HFFc6 (cell line): ENCODE measurements around the gene CLEC10A. TPM values are rescaled to one million over a fixed set of nuclear protein-coding genes. Genes with fewer than 3 reads are reported as not detected.
A peak's percentile ranks its signal among the peaks of the same experiment; 100 is the strongest.
"Not testable (repeated sequence)": the region's sequence is repeated elsewhere in the genome, so short reads cannot be mapped to it uniquely, and the experiment has no call there.

Source experiments
- DNase-seq: peaks from one replicate; pipeline ENCODE4 v3.0.0-alpha.2; 2018
- H3K27ac Mint-ChIP-seq: 2 replicates; pipeline ENCODE4 v1.8.0; 2020; ENCODE audit warnings: mild to moderate bottlenecking, mixed read lengths
- H3K27me3 Mint-ChIP-seq: 2 replicates; pipeline ENCODE4 v1.8.0; 2021; ENCODE audit warnings: mild to moderate bottlenecking, moderate library complexity, mixed read lengths; ENCODE audit not compliant: insufficient read depth
- H3K36me3 Mint-ChIP-seq: 2 replicates; pipeline ENCODE4 v1.8.0; 2021; ENCODE audit warnings: low read depth, mixed read lengths
- H3K4me1 Mint-ChIP-seq: 2 replicates; pipeline ENCODE4 v1.8.0; 2020; ENCODE audit warnings: low read depth, mixed read lengths
- H3K4me3 Mint-ChIP-seq: 2 replicates; pipeline ENCODE4 v1.8.0; 2020; ENCODE audit warnings: mild to moderate bottlenecking, moderate library complexity, mixed read lengths
- H3K9me3 Mint-ChIP-seq: 2 replicates; pipeline ENCODE4 v1.8.0; 2020; ENCODE audit warnings: mild to moderate bottlenecking, mixed read lengths
- CTCF ChIP-seq: fragments of 200-600 bp; sonication (generic); IDR thresholded peaks from 2 replicates; pipeline ENCODE4 v1.5.0; 2021; ENCODE audit warnings: antibody characterized with exemption, mild to moderate bottlenecking
- total RNA-seq, 6 experiments: library from RNA; stranded (reverse); fragmentation: NEBNext Ultra II Directional; extraction: Animal tissue kit (Norgen Biotek cat#: 25700); gene quantifications; 2 replicates in 1 of 6; 3 replicates in 5 of 6; pipeline ENCODE4 v1.2.3, GENCODE V29; 2021

CLEC10A gene
- total RNA-seq, 6 experiments from 2014 or later = not detected

GRCh38 chr17:7123844-7124243, 43.8 kb upstream of the CLEC10A start:
- no peak for DNase-seq
- H3K27ac Mint-ChIP-seq = no peak overlapping the region
- no peaks in the 10 kb centered on the region for H3K9me3 Mint-ChIP-seq
- TF ChIP-seq CTCF = no peak
- H3K4me1 Mint-ChIP-seq = 0 out of 2 replicates have a peak, but pooled peaks cover 4% of the 10 kb centered on the region
- H3K27me3 Mint-ChIP-seq = peaks cover 37% of the 10 kb centered on the region
- H3K4me3 Mint-ChIP-seq = no peak overlapping the region
- H3K36me3 Mint-ChIP-seq = no peaks in the 10 kb centered on the region

GRCh38 chr17:7122381-7122780, 42.3 kb upstream of the CLEC10A start:
- H3K27me3 Mint-ChIP-seq = peaks cover 38% of the 10 kb centered on the region
- H3K9me3 Mint-ChIP-seq = no peaks in the 10 kb centered on the region
- DNase-seq = peak; percentile 3
- 0 out of 2 replicates have a peak, but pooled peaks cover 4% of the 10 kb centered on the region for H3K4me1 Mint-ChIP-seq
- no peak overlapping the region for H3K4me3 Mint-ChIP-seq
- H3K36me3 Mint-ChIP-seq = no peaks in the 10 kb centered on the region
- H3K27ac Mint-ChIP-seq = no peak overlapping the region
- no peak for TF ChIP-seq CTCF

GRCh38 chr17:7120635-7121034, 40.6 kb upstream of the CLEC10A start:
- H3K27ac Mint-ChIP-seq, H3K9me3 Mint-ChIP-seq: not testable (repeated sequence)

GRCh38 chr17:7120123-7120522, 40.1 kb upstream of the CLEC10A start:
- DNase-seq = no peak
- Mint-ChIP-seq H3K27ac (no peak overlapping the region), H3K36me3 (no peaks in the 10 kb centered on the region), H3K4me3 (no peak overlapping the region), H3K9me3 (no peaks in the 10 kb centered on the region), H3K4me1 (0 out of 2 replicates have a peak, but pooled peaks cover 4% of the 10 kb centered on the region), H3K27me3 (peaks cover 38% of the 10 kb centered on the region)
- TF ChIP-seq CTCF = no peak

More at GRCh38 chr17:7120635-7121034, 40.6 kb upstream of the CLEC10A start:
- not testable (repeated sequence) for H3K4me1 Mint-ChIP-seq, H3K36me3 Mint-ChIP-seq, H3K4me3 Mint-ChIP-seq, DNase-seq
- peaks cover 36% of the 10 kb centered on the region for H3K27me3 Mint-ChIP-seq

- DNase-seq = no peak
- Mint-ChIP-seq H3K27me3 (peaks cover 35% of the 10 kb centered on the region), H3K27ac (no peak overlapping the region), H3K9me3 (no peaks in the 10 kb centered on the region), H3K36me3 (no peaks in the 10 kb centered on the region), H3K4me1 (0 out of 2 replicates have a peak, but pooled peaks cover 4% of the 10 kb centered on the region), H3K4me3 (no peak overlapping the region)
- no peak for TF ChIP-seq CTCF
Observed at GRCh38 chr17:7119314-7119713, 39.3 kb upstream of the CLEC10A start.

GRCh38 chr17:7114875-7115614, 35.0 kb upstream of the CLEC10A start:
- H3K27ac Mint-ChIP-seq = no peak overlapping the region
- no peaks in the 10 kb centered on the region for H3K4me1 Mint-ChIP-seq
- DNase-seq = no peak
- H3K4me3 Mint-ChIP-seq = no peak overlapping the region
- H3K36me3 Mint-ChIP-seq = no peaks in the 10 kb centered on the region
- no peak for TF ChIP-seq CTCF
- no peaks in the 10 kb centered on the region for H3K9me3 Mint-ChIP-seq
- H3K27me3 Mint-ChIP-seq = peaks cover 22% of the 10 kb centered on the region
